ENCODE data around the gene FASTKD3.
A peak's percentile ranks its signal among the peaks of the same experiment; 100 is the strongest.

The FASTKD3 gene

GRCh38 chr5:7881091-7881490, 12.3 kb upstream of the FASTKD3 start:
- no peak for DNase-seq

- DNase-seq, result no peak
These were observed 9.6 kb upstream of the FASTKD3 start for GRCh38 chr5:7878381-7878873.

- DNase-seq, result no peak
These were observed 9.0 kb upstream of the FASTKD3 start for GRCh38 chr5:7877851-7878250.

GRCh38 chr5:7876867-7877266, 8.0 kb upstream of the FASTKD3 start:
- no peak for DNase-seq

GRCh38 chr5:7875151-7875550, 6.3 kb upstream of the FASTKD3 start:
- DNase-seq, result no peak

GRCh38 chr5:7874639-7875038, 5.8 kb upstream of the FASTKD3 start:
- no peak for DNase-seq

GRCh38 chr5:7873216-7873615, 4.4 kb upstream of the FASTKD3 start:
- peak in 1 of 2 donors; percentile 62 for DNase-seq

- DNase-seq, result no peak
These were observed 3.8 kb upstream of the FASTKD3 start for GRCh38 chr5:7872517-7873130.

- DNase-seq, result peak in 1 of 2 donors; percentile 30
These were observed 2.8 kb upstream of the FASTKD3 start for GRCh38 chr5:7871653-7872052.

GRCh38 chr5:7869474-7870136, 774 bp upstream of the FASTKD3 start:
- DNase-seq, result peak in 1 of 2 donors; percentile 41

- no peak for DNase-seq
These were observed 431 bp downstream of the FASTKD3 start for GRCh38 chr5:7868427-7868772.

GRCh38 chr5:7867260-7867659, 1.6 kb downstream of the FASTKD3 start:
- DNase-seq, result no peak

- DNase-seq, result no peak
These were observed 2.6 kb downstream of the FASTKD3 start for GRCh38 chr5:7866196-7866595.

- no peak for DNase-seq
These were observed 10.8 kb downstream of the FASTKD3 start for GRCh38 chr5:7857926-7858632.

- no peak for DNase-seq
These were observed 11.5 kb downstream of the FASTKD3 start for GRCh38 chr5:7857361-7857760.

- peak; percentile 26 to 64 for DNase-seq
These were observed 12.0 kb downstream of the FASTKD3 start for GRCh38 chr5:7856855-7857254.

- no peak for DNase-seq
These were observed 13.2 kb downstream of the FASTKD3 start for GRCh38 chr5:7855611-7856010.

- DNase-seq, result no peak
These were observed 15.8 kb downstream of the FASTKD3 start for GRCh38 chr5:7852988-7853387.

- no peak for DNase-seq
These were observed 16.3 kb downstream of the FASTKD3 start for GRCh38 chr5:7852542-7852941.

- DNase-seq, result no peak
These were observed 17.1 kb downstream of the FASTKD3 start for GRCh38 chr5:7851617-7852289.

- DNase-seq, result no peak
These were observed 17.6 kb downstream of the FASTKD3 start for GRCh38 chr5:7851240-7851592.

- DNase-seq, result peak; percentile 23 to 43
These were observed 18.2 kb downstream of the FASTKD3 start, which contains the start of gene CFAP90 for GRCh38 chr5:7850395-7851239. Gene CFAP90, minus strand, starts transcription at chr5:7851133. Its CDS starts 112 bp downstream, at chr5:7851021.
